WERI-Rb-1 (cell line): ENCODE results near the gene NT5E.

Experiments used
- DNase-seq: peaks from one replicate; pipeline ENCODE4 v3.0.0-alpha.2; 2020
- H3K27ac ChIP-seq: fragments of 250-450 bp; sonication (Bioruptor Pico); 2 replicates; pipeline ENCODE4 v1.5.1; 2020; ENCODE audit warnings: mild to moderate bottlenecking, moderate library complexity
- H3K27me3 ChIP-seq: fragments of 250-450 bp; sonication (Bioruptor Pico); 2 replicates; pipeline ENCODE4 v1.5.1; 2021; ENCODE audit warnings: mild to moderate bottlenecking, low read depth, moderate library complexity; ENCODE audit not compliant: insufficient read depth, severe bottlenecking
- H3K36me3 ChIP-seq: fragments of 250-450 bp; sonication (Bioruptor Pico); 2 replicates; pipeline ENCODE4 v1.5.1; 2020; ENCODE audit warnings: mild to moderate bottlenecking, moderate library complexity
- H3K4me3 ChIP-seq: 2 replicates; pipeline ENCODE4 v1.5.1; 2011; ENCODE audit warnings: low read depth, mild to moderate bottlenecking, control low read depth, low read length
- H3K9me3 ChIP-seq: fragments of 250-450 bp; sonication (Bioruptor Pico); 2 replicates; pipeline ENCODE4 v1.5.1; 2021; ENCODE audit warnings: mild to moderate bottlenecking, moderate library complexity; ENCODE audit not compliant: severe bottlenecking
- TF ChIP-seq, protein P1 (sequence below): IDR thresholded peaks from 2 replicates; pipeline ENCODE4 v1.5.1; 2011; ENCODE audit warnings: low read depth, mild to moderate bottlenecking, control low read depth, inconsistent platforms, low read length

NT5E gene

DNA sequence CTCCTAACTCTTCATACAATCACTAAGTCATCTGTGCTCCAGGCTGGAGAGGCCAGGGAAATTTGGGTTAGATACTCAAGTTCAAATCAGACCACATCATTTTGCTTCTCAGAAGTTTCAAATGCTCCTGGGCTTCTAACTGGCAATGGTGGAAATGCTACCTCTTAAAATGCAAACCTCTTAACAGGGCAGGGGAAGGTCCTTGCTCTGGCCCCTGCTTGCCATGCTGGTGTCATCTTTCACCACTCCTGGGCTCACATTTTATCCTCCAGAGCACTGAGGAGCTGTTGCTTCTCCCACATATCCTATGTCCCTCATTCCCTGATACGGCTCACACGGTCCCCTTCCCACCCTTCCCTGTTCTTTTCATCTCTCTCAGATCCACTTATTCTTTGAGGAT, 41.8 kb upstream of the NT5E start:
- H3K36me3 ChIP-seq = no peaks in the 10 kb centered on the region
- peaks cover 55% of the 10 kb centered on the region for H3K27me3 ChIP-seq
- TF ChIP-seq, protein P1, sequence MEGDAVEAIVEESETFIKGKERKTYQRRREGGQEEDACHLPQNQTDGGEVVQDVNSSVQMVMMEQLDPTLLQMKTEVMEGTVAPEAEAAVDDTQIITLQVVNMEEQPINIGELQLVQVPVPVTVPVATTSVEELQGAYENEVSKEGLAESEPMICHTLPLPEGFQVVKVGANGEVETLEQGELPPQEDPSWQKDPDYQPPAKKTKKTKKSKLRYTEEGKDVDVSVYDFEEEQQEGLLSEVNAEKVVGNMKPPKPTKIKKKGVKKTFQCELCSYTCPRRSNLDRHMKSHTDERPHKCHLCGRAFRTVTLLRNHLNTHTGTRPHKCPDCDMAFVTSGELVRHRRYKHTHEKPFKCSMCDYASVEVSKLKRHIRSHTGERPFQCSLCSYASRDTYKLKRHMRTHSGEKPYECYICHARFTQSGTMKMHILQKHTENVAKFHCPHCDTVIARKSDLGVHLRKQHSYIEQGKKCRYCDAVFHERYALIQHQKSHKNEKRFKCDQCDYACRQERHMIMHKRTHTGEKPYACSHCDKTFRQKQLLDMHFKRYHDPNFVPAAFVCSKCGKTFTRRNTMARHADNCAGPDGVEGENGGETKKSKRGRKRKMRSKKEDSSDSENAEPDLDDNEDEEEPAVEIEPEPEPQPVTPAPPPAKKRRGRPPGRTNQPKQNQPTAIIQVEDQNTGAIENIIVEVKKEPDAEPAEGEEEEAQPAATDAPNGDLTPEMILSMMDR = no peak
- no peak for DNase-seq
- H3K27ac ChIP-seq = no peak overlapping the region
- no peaks in the 10 kb centered on the region for H3K9me3 ChIP-seq
- no peak overlapping the region for H3K4me3 ChIP-seq

DNA sequence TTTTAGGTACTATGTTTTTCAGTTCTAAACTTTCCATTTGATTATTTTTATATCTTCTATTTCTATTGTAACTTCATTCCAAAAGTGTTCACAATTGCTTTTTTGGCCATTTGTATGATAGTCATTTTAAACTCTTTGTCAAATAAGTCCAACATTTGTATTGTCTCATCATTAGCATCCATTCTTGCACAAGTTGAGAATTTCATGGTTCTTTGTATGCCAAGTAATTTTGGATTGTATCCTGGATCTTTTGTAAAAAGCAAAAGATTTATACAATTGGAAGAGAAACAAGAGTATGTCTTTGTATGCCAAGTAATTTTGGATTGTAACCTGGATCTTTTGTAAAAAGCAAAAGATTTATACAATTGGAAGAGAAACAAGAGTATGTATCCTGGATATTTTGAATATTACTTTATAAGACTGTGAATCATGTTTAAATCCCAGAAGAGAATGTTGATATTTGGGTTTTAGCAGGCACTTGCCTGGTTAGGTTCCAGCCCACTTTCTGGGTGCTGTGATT, 36.9 kb upstream of the NT5E start:
- H3K27ac ChIP-seq = no peak overlapping the region
- TF ChIP-seq, protein P1 = no peak
- H3K36me3 ChIP-seq = no peaks in the 10 kb centered on the region
- H3K4me3 ChIP-seq = no peak overlapping the region
- no peaks in the 10 kb centered on the region for H3K9me3 ChIP-seq
- H3K27me3 ChIP-seq = peaks cover 30% of the 10 kb centered on the region
- no peak for DNase-seq

DNA sequence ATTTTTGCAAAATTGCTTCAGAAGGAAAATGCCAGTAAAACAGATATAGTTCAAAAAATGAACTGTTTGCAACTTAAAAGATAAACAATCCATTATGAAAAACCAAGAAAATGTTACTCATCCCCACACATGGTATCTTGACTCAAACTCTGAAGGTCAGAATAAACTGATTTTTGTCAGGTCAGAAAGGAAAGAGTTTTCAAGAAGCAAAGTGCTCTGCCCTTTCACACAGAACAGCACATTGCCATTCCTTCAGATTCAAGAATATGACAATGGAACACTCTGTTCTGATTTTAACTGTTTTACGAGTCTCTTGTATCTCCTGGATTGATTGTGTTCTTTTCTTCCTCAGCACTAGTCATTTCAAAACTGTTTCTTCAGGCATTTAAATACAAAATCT, 33.8 kb upstream of the NT5E start:
- Histone ChIP-seq H3K27me3 (peaks cover 22% of the 10 kb centered on the region), H3K36me3 (no peaks in the 10 kb centered on the region), H3K4me3 (no peak overlapping the region), H3K9me3 (no peaks in the 10 kb centered on the region), H3K27ac (no peak overlapping the region)
- no peak for DNase-seq
- TF ChIP-seq, protein P1 = no peak

DNA sequence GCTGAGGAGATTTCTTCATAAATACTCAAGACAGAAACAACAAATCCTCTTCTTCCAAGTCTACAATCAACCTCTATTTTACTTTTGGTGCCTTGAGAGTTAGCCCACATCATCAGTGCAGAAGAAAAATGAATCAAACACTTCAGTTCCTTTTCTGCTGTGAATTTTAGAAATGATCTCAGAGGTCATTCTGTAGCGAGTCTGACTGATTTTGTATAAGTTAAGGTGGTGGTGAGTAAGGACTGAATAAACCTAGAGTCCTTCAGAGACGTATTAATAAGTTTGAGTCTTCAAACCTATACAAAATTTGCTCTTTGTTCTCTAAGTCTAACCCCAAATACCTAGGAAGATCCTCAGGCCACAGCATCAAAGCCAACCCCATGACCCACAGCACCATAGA, 33.1 kb upstream of the NT5E start:
- no peaks in the 10 kb centered on the region for H3K36me3 ChIP-seq
- peaks cover 18% of the 10 kb centered on the region for H3K27me3 ChIP-seq
- H3K9me3 ChIP-seq = no peaks in the 10 kb centered on the region
- no peak overlapping the region for H3K4me3 ChIP-seq
- TF ChIP-seq, protein P1 = no peak
- no peak for DNase-seq
- H3K27ac ChIP-seq = no peak overlapping the region

DNA sequence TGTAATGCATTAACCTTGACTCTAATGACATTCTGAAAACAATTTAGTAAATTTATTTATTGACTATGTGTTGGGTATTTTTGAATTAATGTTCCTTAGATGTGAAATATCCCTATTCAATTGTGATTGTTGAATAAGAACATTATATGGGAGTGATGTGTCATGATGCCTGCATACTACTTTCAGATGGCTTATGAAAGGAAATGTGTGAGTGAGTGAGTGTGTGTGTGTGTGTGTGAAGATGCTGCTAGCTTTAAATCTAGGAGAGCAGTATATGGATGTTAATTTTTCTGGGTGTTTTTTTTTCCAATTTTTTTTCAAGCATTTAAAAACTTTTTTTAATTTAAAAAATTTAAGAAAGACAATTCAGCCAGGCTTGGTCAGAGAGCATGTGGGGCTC, 32.5 kb upstream of the NT5E start:
- no peak overlapping the region for H3K4me3 ChIP-seq
- TF ChIP-seq, protein P1 = no peak
- no peak for DNase-seq
- H3K27me3 ChIP-seq = peaks cover 22% of the 10 kb centered on the region
- no peak overlapping the region for H3K27ac ChIP-seq
- H3K36me3 ChIP-seq = no peaks in the 10 kb centered on the region
- no peaks in the 10 kb centered on the region for H3K9me3 ChIP-seq

DNA sequence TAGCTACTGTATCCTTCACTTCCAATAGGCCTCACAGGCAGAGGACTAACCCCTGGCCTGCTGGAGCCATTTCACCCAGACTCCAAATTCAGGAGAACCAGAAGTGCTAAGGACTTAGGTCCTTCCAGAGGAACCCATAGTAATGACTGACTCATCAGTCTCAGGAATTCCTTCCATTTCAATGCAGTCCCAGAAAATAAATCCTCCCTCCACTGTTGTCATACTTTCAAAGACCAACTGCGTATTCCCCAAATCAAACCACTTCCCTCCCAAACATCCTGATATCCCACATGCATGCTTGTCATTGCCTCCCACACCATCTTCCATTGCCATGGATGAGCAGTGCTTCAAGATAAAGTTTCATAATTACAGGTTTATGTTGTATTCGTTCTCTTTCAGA, 31.8 kb upstream of the NT5E start:
- TF ChIP-seq, protein P1 = no peak

More for the DNA sequence above, 31.8 kb upstream of the NT5E start:
- Histone ChIP-seq H3K4me3 (no peak overlapping the region), H3K27me3 (peaks cover 24% of the 10 kb centered on the region), H3K27ac (no peak overlapping the region), H3K36me3 (no peaks in the 10 kb centered on the region), H3K9me3 (no peaks in the 10 kb centered on the region)
- DNase-seq = no peak
